DND-41 (cell line): ENCODE results near the gene HACD2.
A peak's percentile ranks its signal among the peaks of the same experiment; 100 is the strongest.

ENCODE experiments used
- ATAC-seq: fragments of 200-7000 bp; cut with Tn5 transposase; 3 replicates; pipeline ENCODE4 v1.9.1; 2021; ENCODE audit warnings: low read depth; ENCODE audit not compliant: insufficient read depth
- DNase-seq: peaks from one replicate; pipeline ENCODE4 v3.0.0-alpha.2; 2020
- H2AFZ ChIP-seq: 2 replicates; pipeline ENCODE4 v1.6.0; 2012; ENCODE audit warnings: low read depth, low read length
- H3K27ac ChIP-seq: 2 replicates; pipeline ENCODE4 v1.5.1; 2012; ENCODE audit warnings: low read length, inconsistent platforms
- H3K27me3 ChIP-seq: fragments of 200-600 bp; sonication (generic); 2 replicates; pipeline ENCODE4 v1.6.0; 2012; ENCODE audit warnings: low read length, mild to moderate bottlenecking, inconsistent platforms; ENCODE audit not compliant: insufficient read depth, poor library complexity
- H3K36me3 ChIP-seq: 2 replicates; pipeline ENCODE4 v1.5.1; 2012; ENCODE audit warnings: low read length, inconsistent platforms; ENCODE audit not compliant: insufficient read depth
- H3K4me1 ChIP-seq: 2 replicates; pipeline ENCODE4 v1.5.1; 2012; ENCODE audit warnings: mild to moderate bottlenecking, low read length; ENCODE audit not compliant: insufficient read depth
- H3K4me2 ChIP-seq: 2 replicates; pipeline ENCODE4 v1.6.0; 2012; ENCODE audit warnings: mild to moderate bottlenecking, moderate library complexity, low read length, inconsistent platforms; ENCODE audit not compliant: insufficient read depth
- H3K4me3 ChIP-seq, 2 experiments: fragments of 200-600 bp in 1 of 2; shearing (Covaris generic) in 1 of 2; 2 replicates each; pipeline ENCODE4 v1.5.1; 2012 to 2016; ENCODE audit warnings: inconsistent platforms in 2 of 2, low read length in 2 of 2, mild to moderate bottlenecking in 2 of 2, low read depth in 1 of 2, moderate library complexity in 1 of 2
- H3K79me2 ChIP-seq: 2 replicates; pipeline ENCODE4 v1.6.0; 2012; ENCODE audit warnings: low read length, inconsistent platforms; ENCODE audit not compliant: insufficient read depth
- H3K9ac ChIP-seq: 2 replicates; pipeline ENCODE4 v1.6.0; 2012; ENCODE audit warnings: low read depth, mild to moderate bottlenecking, inconsistent platforms, low read length, moderate library complexity
- H3K9me3 ChIP-seq: 2 replicates; pipeline ENCODE4 v1.5.1; 2012; ENCODE audit warnings: low read length, moderate library complexity, mild to moderate bottlenecking, inconsistent platforms; ENCODE audit not compliant: insufficient read depth, severe bottlenecking
- H4K20me1 ChIP-seq: 2 replicates; pipeline ENCODE4 v1.6.0; 2012; ENCODE audit warnings: low read length; ENCODE audit not compliant: insufficient read depth
- CTCF ChIP-seq: IDR thresholded peaks from 2 replicates; pipeline ENCODE4 v1.5.1; 2012; ENCODE audit warnings: borderline replicate concordance, low read length, moderate library complexity, mild to moderate bottlenecking; ENCODE audit not compliant: poor library complexity, severe bottlenecking; ENCODE audit errors: extremely low read depth
- EZH2 ChIP-seq: IDR thresholded peaks from 3 replicates; pipeline ENCODE4 v1.6.1; 2012; ENCODE audit warnings: borderline replicate concordance, low read depth, mild to moderate bottlenecking, moderate library complexity, low read length, inconsistent platforms; ENCODE audit not compliant: severe bottlenecking

HACD2 gene

GRCh38 chr3:123481071-123481470 is 103.8 kb downstream of the HACD2 start:
- H3K27me3 ChIP-seq = peaks cover 2% of the 10 kb centered on the region
- no peaks in the 10 kb centered on the region for H3K4me1 ChIP-seq
- H4K20me1 ChIP-seq = no peaks in the 10 kb centered on the region
- no peak overlapping the region for H3K4me2 ChIP-seq
- DNase-seq (no peak), ATAC-seq (no peak)
- no peak overlapping the region for H3K9ac ChIP-seq
- no peaks in the 10 kb centered on the region for H3K79me2 ChIP-seq
- TF ChIP-seq EZH2 = no peak
- no peak for TF ChIP-seq CTCF
- H3K36me3 ChIP-seq = no peaks in the 10 kb centered on the region
- no peak overlapping the region for H3K4me3 ChIP-seq
- H3K9me3 ChIP-seq = no peaks in the 10 kb centered on the region
- no peak overlapping the region for H2AFZ ChIP-seq
- no peak overlapping the region for H3K27ac ChIP-seq

GRCh38 chr3:123480428-123480827 is 104.4 kb downstream of the HACD2 start:
- no peak overlapping the region for H3K4me3 ChIP-seq
- H3K36me3 ChIP-seq = no peaks in the 10 kb centered on the region
- H3K27ac ChIP-seq = no peak overlapping the region
- H3K9me3 ChIP-seq = no peaks in the 10 kb centered on the region
- H4K20me1 ChIP-seq = no peaks in the 10 kb centered on the region
- H3K9ac ChIP-seq = no peak overlapping the region
- DNase-seq (no peak), ATAC-seq (no peak)
- no peaks in the 10 kb centered on the region for H3K4me1 ChIP-seq
- H2AFZ ChIP-seq = no peak overlapping the region
- peaks cover 3% of the 10 kb centered on the region for H3K27me3 ChIP-seq
- TF ChIP-seq EZH2 (no peak), CTCF (no peak)
- H3K4me2 ChIP-seq = no peak overlapping the region
- no peaks in the 10 kb centered on the region for H3K79me2 ChIP-seq

GRCh38 chr3:123479891-123480290 is 105.0 kb downstream of the HACD2 start:
- no peak overlapping the region for H3K27ac ChIP-seq
- H3K36me3 ChIP-seq = no peaks in the 10 kb centered on the region
- H3K9me3 ChIP-seq = no peaks in the 10 kb centered on the region
- no peak for ATAC-seq
- H3K9ac ChIP-seq = no peak overlapping the region
- peaks cover 8% of the 10 kb centered on the region for H3K27me3 ChIP-seq
- no peaks in the 10 kb centered on the region for H4K20me1 ChIP-seq
- H3K4me1 ChIP-seq = no peaks in the 10 kb centered on the region
- no peak overlapping the region for H3K4me3 ChIP-seq
- no peak for DNase-seq
- H2AFZ ChIP-seq = no peak overlapping the region
- TF ChIP-seq CTCF = no peak
- TF ChIP-seq EZH2 = no peak
- no peaks in the 10 kb centered on the region for H3K79me2 ChIP-seq
- no peak overlapping the region for H3K4me2 ChIP-seq

GRCh38 chr3:123478314-123478713 is 106.5 kb downstream of the HACD2 start:
- no peaks in the 10 kb centered on the region for H3K36me3 ChIP-seq
- no peak overlapping the region for H3K9ac ChIP-seq
- H3K79me2 ChIP-seq = no peaks in the 10 kb centered on the region
- H3K27me3 ChIP-seq = peaks cover 10% of the 10 kb centered on the region
- no peak for DNase-seq
- ATAC-seq = 0 out of 3 replicates have a peak, but pooled peaks have one; percentile 35
- no peak for TF ChIP-seq EZH2
- no peak for TF ChIP-seq CTCF
- H3K9me3 ChIP-seq = no peaks in the 10 kb centered on the region
- no peak overlapping the region for H2AFZ ChIP-seq
- H3K4me1 ChIP-seq = no peaks in the 10 kb centered on the region
- no peak overlapping the region for H3K4me2 ChIP-seq
- H3K4me3 ChIP-seq = no peak overlapping the region
- H4K20me1 ChIP-seq = no peaks in the 10 kb centered on the region
- H3K27ac ChIP-seq = no peak overlapping the region
